Natural killer cell (primary cell): ENCODE results near the gene KANSL1. TPM values are rescaled to one million over a fixed set of nuclear protein-coding genes. Genes with fewer than 3 reads are reported as not detected.

Experiments
- ATAC-seq, 3 donors: fragments of 150-1000 bp in 2 of 3; fragments of 200-7000 bp in 1 of 3; cut with Tn5 transposase; 1 replicate in 1 of 3; 2 replicates in 2 of 3; pipeline ENCODE4 v1.10.0; 2021; ENCODE audit warnings: mild to moderate bottlenecking in 2 of 3, moderate library complexity in 2 of 3
- DNase-seq, 2 donors: peaks; one replicate each; pipeline versions ENCODE4 v3.0.0 to v3.0.0-alpha.2; 2013 to 2021; ENCODE audit warnings: mixed read lengths in 1 of 2
- H3K27ac ChIP-seq: one replicate; pipeline ENCODE4 v1.5.1; 2013; ENCODE audit warnings: mild to moderate bottlenecking, low read length
- H3K27me3 ChIP-seq: one replicate; pipeline ENCODE4 v1.6.1; 2013; ENCODE audit warnings: low read length; ENCODE audit not compliant: control insufficient read depth, insufficient read depth
- H3K36me3 ChIP-seq: one replicate; pipeline ENCODE4 v1.6.1; 2013; ENCODE audit warnings: low read length; ENCODE audit not compliant: control insufficient read depth, insufficient read depth
- H3K4me1 ChIP-seq: one replicate; pipeline ENCODE4 v1.6.1; 2013; ENCODE audit warnings: low read length; ENCODE audit not compliant: control insufficient read depth, insufficient read depth
- H3K4me3 ChIP-seq: one replicate; pipeline ENCODE4 v1.5.1; 2013; ENCODE audit warnings: low read length
- H3K9me3 ChIP-seq: one replicate; pipeline ENCODE4 v1.6.1; 2013; ENCODE audit warnings: low read length; ENCODE audit not compliant: control insufficient read depth, insufficient read depth
- H3K27ac Mint-ChIP-seq, 2 donors: one replicate each; pipeline ENCODE4 v1.8.0; 2022; ENCODE audit warnings: mild to moderate bottlenecking in 2 of 2, mixed read lengths in 2 of 2, moderate library complexity in 1 of 2
- H3K27me3 Mint-ChIP-seq, 2 donors: one replicate each; pipeline ENCODE4 v1.8.0; 2022; ENCODE audit warnings: low read depth in 2 of 2, mixed read lengths in 2 of 2
- H3K36me3 Mint-ChIP-seq: one replicate; pipeline ENCODE4 v1.8.0; 2022; ENCODE audit warnings: mixed read lengths
- H3K4me1 Mint-ChIP-seq, 2 donors: one replicate each; pipeline ENCODE4 v1.8.0; 2022; ENCODE audit warnings: mixed read lengths in 2 of 2
- H3K4me3 Mint-ChIP-seq: one replicate; pipeline ENCODE4 v1.8.0; 2022; ENCODE audit warnings: mild to moderate bottlenecking, moderate library complexity, mixed read lengths
- H3K9me3 Mint-ChIP-seq, 2 donors: one replicate each; pipeline ENCODE4 v1.8.0; 2022; ENCODE audit warnings: mixed read lengths in 2 of 2
- CTCF ChIP-seq: fragments of 200-600 bp; IDR thresholded peaks from one replicate; pipeline ENCODE4 v1.8.0; 2022; ENCODE audit warnings: antibody characterized with exemption
- WGBS: methylation state at CpG from one replicate; pipeline ENCODE4 v1.1.7; 2013; ENCODE audit warnings: missing lambda C conversion rate; ENCODE audit not compliant: insufficient coverage; 5-methylcytosine and 5-hydroxymethylcytosine counted together
- intact Hi-C: fragments of 100-400 bp; cut with micrococcal nuclease; formaldehyde crosslinking; loops from one replicate; pipeline ENCODE4 v1.14.2; 2022
- total RNA-seq, 4 donors: library from RNA; stranded (reverse); fragments of 120-200 nt in 1 of 4; gene quantifications; one replicate each; pipeline versions ENCODE4 v1.2.3 to v1.2.4, GENCODE V29; 2013 to 2022

The KANSL1 gene
- total RNA-seq, 3 donors from 2014 or later (not counting 1 experiment from before 2014, with no cell fraction given): 202 to 240 (median 220) TPM

- H3K27ac Mint-ChIP-seq: peak overlapping the region; percentile 61 to 73
- peak overlapping the region; percentile 6 for H3K27ac ChIP-seq
- H3K9me3 Mint-ChIP-seq: no peaks in the 10 kb centered on the region
- no peaks in the 10 kb centered on the region for H3K36me3 Mint-ChIP-seq
- H3K4me3 ChIP-seq: no peak overlapping the region
- intact Hi-C loops: loop anchor here (5.0 kb wide), 1 partner anchor 37 kb away; no protein-coding TSS in a partner anchor
- ATAC-seq: peak in 2 of 3 donors; percentile 45 to 48
- 11% methylated on average over 5 of the region's 9 CpGs for WGBS
- H3K4me1 ChIP-seq: peaks cover 37% of the 10 kb centered on the region
- no peaks in the 10 kb centered on the region for H3K9me3 ChIP-seq
- no peaks in the 10 kb centered on the region for H3K27me3 Mint-ChIP-seq
- peaks cover 76 to 82% of the 10 kb centered on the region in 2 donors for H3K4me1 Mint-ChIP-seq
- no peaks in the 10 kb centered on the region for H3K27me3 ChIP-seq
- no peaks in the 10 kb centered on the region for H3K36me3 ChIP-seq
- no peak for TF ChIP-seq CTCF
- peak in 1 of 2 donors; percentile 44 for DNase-seq
- peak overlapping the region; percentile 43 for H3K4me3 Mint-ChIP-seq
Observed at GRCh38 chr17:46154151-46154816, 38.9 kb downstream of the KANSL1 start.

GRCh38 chr17:46152423-46152822, 40.8 kb downstream of the KANSL1 start:
- H3K27ac Mint-ChIP-seq: peak overlapping the region; percentile 61 to 73
- Histone ChIP-seq H3K27me3 (no peaks in the 10 kb centered on the region), H3K4me3 (no peak overlapping the region), H3K9me3 (no peaks in the 10 kb centered on the region), H3K4me1 (peaks cover 45% of the 10 kb centered on the region), H3K27ac (no peak overlapping the region), H3K36me3 (no peaks in the 10 kb centered on the region)
- no peak for DNase-seq
- no peak for ATAC-seq
- H3K27me3 Mint-ChIP-seq: no peaks in the 10 kb centered on the region
- no peaks in the 10 kb centered on the region for H3K9me3 Mint-ChIP-seq
- peak overlapping the region; percentile 41 for H3K4me3 Mint-ChIP-seq
- no peaks in the 10 kb centered on the region for H3K36me3 Mint-ChIP-seq
- intact Hi-C loops: loop anchor here (2.0 to 5.0 kb wide), 2 partner anchors 14 to 35 kb away; no protein-coding TSS in a partner anchor
- H3K4me1 Mint-ChIP-seq: peaks cover 86 to 90% of the 10 kb centered on the region in 2 donors
- no CpG with 5 or more reads among the region's 2 CpGs for WGBS
- no peak for TF ChIP-seq CTCF

- Mint-ChIP-seq H3K4me1 (peaks cover 86 to 90% of the 10 kb centered on the region in 2 donors), H3K27ac (peak overlapping the region; percentile 61 to 73), H3K9me3 (no peaks in the 10 kb centered on the region), H3K27me3 (no peaks in the 10 kb centered on the region), H3K36me3 (no peaks in the 10 kb centered on the region), H3K4me3 (peak overlapping the region; percentile 41)
- TF ChIP-seq CTCF: no peak
- intact Hi-C loops: loop anchor here (2.0 to 5.0 kb wide), 2 partner anchors 13 to 34 kb away; no protein-coding TSS in a partner anchor
- Histone ChIP-seq H3K9me3 (no peaks in the 10 kb centered on the region), H3K4me3 (no peak overlapping the region), H3K4me1 (peaks cover 52% of the 10 kb centered on the region), H3K36me3 (no peaks in the 10 kb centered on the region), H3K27ac (no peak overlapping the region), H3K27me3 (no peaks in the 10 kb centered on the region)
- DNase-seq: no peak
- no peak for ATAC-seq
Observed at GRCh38 chr17:46151762-46152161, 41.5 kb downstream of the KANSL1 start.
